Measurements from ENCODE around the gene LMNTD2. TPM values are rescaled to one million over a fixed set of nuclear protein-coding genes. Genes with fewer than 3 reads are reported as not detected.

The LMNTD2 gene
- total and polyA plus RNA-seq, 2 of the 13 experiments (the other 11 are each of a cell fraction or from before 2014, with no cell fraction given), result 1.1 to 3.1 TPM

GRCh38 chr11:589798-590197, 29.3 kb upstream of the LMNTD2 start (continued):
- TF ChIP-seq, protein P1, sequence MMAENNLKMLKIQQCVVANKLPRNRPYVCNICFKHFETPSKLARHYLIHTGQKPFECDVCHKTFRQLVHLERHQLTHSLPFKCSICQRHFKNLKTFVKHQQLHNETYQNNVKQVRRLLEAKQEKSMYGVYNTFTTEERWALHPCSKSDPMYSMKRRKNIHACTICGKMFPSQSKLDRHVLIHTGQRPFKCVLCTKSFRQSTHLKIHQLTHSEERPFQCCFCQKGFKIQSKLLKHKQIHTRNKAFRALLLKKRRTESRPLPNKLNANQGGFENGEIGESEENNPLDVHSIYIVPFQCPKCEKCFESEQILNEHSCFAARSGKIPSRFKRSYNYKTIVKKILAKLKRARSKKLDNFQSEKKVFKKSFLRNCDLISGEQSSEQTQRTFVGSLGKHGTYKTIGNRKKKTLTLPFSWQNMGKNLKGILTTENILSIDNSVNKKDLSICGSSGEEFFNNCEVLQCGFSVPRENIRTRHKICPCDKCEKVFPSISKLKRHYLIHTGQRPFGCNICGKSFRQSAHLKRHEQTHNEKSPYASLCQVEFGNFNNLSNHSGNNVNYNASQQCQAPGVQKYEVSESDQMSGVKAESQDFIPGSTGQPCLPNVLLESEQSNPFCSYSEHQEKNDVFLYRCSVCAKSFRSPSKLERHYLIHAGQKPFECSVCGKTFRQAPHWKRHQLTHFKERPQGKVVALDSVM (CRISPR knock-in tag; IDR thresholded peaks at IDR 0.05), result no peak
- no peak for TF ChIP-seq MLX (CRISPR knock-in tag; IDR thresholded peaks at IDR 0.05)
- TF ChIP-seq RBFOX2 (IDR thresholded peaks at IDR 0.05; ENCODE audit: low read depth, low read length), result peak; percentile 49; the same call in 1 of the 2 replicates
- TF ChIP-seq, protein P2, sequence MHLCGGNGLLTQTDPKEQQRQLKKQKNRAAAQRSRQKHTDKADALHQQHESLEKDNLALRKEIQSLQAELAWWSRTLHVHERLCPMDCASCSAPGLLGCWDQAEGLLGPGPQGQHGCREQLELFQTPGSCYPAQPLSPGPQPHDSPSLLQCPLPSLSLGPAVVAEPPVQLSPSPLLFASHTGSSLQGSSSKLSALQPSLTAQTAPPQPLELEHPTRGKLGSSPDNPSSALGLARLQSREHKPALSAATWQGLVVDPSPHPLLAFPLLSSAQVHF (CRISPR knock-in tag; IDR thresholded peaks at IDR 0.05), result no peak

- CTCF ChIA-PET (ENCODE audit: low intra/inter-chr PET ratio, low total read pairs), result no interaction called here
- Histone ChIP-seq H4K20me1 (ENCODE audit: insufficient read depth, low read length) (peaks cover 27% of the 10 kb centered on the region), H3K27ac (ENCODE audit: extremely low read length, insufficient read depth, low read length) (peak overlapping the region; percentile 70), H3K9ac (ENCODE audit: insufficient read depth, low read depth, low read length) (no peak overlapping the region), H3K4me2 (ENCODE audit: low read depth, low read length) (peak overlapping the region; percentile 60), H3K9me3 (ENCODE audit: low read length) (no peaks in the 10 kb centered on the region), H3K36me3 (replicated peaks in 1 of 2; ENCODE audit: control insufficient read depth in 1 of 2, insufficient read depth in 2 of 2, low read length in 2 of 2) (peaks cover 26 to 66% of the 10 kb centered on the region in 2 experiments), H3K4me1 (ENCODE audit: insufficient read depth, low read length) (peaks cover 54% of the 10 kb centered on the region), H2AFZ (ENCODE audit: low read length) (no peak overlapping the region), H3K4me3 (replicated peaks in 1 of 3; ENCODE audit: insufficient read depth in 1 of 3, low read depth in 2 of 3, low read length in 3 of 3) (no peak overlapping the region), H3K79me2 (ENCODE audit: insufficient read depth, low read length) (peaks cover 39% of the 10 kb centered on the region), H3K27me3 (ENCODE audit: control insufficient read depth in 1 of 2, insufficient read depth in 2 of 2, low read length in 2 of 2) (no peaks in the 10 kb centered on the region)
- intact Hi-C loops (cut with micrococcal nuclease; ENCODE audit: unreplicated experiment) (loop anchor here (1.0 kb wide), 1 partner anchor 27 kb away; no protein-coding TSS in a partner anchor), in situ Hi-C loops (cut with HindIII; ENCODE audit: extremely low pct_ligation_motif_present, low pct_unique_long_range_greater_than_20kb) (no loop called here)
- BruUV-seq (replicated peaks), result no TSS peak
- ATAC-seq (peak; percentile 98), FAIRE-seq (peak; percentile 96), DNase-seq (ENCODE audit: low spot score) (peak; percentile 96)
- WGBS (ENCODE audit: low lambda C conversion rate), result 0% methylated on average over 6 of the region's 6 CpGs
- POLR2A ChIA-PET, result interaction anchor here (0.7 to 1.8 kb wide), 16 partner anchors 9 to 231 kb away, joined by 3 to 33 read pairs (median 4); partner anchors contain the start of genes DEAF1, PHRF1 and TMEM80
- TF ChIP-seq ZNF232 (CRISPR knock-in tag; IDR thresholded peaks at IDR 0.05; ENCODE audit: borderline replicate concordance), result no peak
- no peak for TF ChIP-seq CERS6 (CRISPR knock-in tag; IDR thresholded peaks at IDR 0.05)
- TF ChIP-seq KAT2B (IDR thresholded peaks at IDR 0.05; ENCODE audit: borderline replicate concordance, low read depth, low read length), result no peak
- TF ChIP-seq ZNF430 (CRISPR knock-in tag; IDR thresholded peaks at IDR 0.05), result peak; percentile 13; the same call in 1 of the 2 replicates
- TF ChIP-seq AKAP8 (CRISPR knock-in tag; IDR thresholded peaks at IDR 0.05), result no peak
- no peak for TF ChIP-seq ZC3H13 (CRISPR knock-in tag; IDR thresholded peaks at IDR 0.05)
- TF ChIP-seq, protein P3, sequence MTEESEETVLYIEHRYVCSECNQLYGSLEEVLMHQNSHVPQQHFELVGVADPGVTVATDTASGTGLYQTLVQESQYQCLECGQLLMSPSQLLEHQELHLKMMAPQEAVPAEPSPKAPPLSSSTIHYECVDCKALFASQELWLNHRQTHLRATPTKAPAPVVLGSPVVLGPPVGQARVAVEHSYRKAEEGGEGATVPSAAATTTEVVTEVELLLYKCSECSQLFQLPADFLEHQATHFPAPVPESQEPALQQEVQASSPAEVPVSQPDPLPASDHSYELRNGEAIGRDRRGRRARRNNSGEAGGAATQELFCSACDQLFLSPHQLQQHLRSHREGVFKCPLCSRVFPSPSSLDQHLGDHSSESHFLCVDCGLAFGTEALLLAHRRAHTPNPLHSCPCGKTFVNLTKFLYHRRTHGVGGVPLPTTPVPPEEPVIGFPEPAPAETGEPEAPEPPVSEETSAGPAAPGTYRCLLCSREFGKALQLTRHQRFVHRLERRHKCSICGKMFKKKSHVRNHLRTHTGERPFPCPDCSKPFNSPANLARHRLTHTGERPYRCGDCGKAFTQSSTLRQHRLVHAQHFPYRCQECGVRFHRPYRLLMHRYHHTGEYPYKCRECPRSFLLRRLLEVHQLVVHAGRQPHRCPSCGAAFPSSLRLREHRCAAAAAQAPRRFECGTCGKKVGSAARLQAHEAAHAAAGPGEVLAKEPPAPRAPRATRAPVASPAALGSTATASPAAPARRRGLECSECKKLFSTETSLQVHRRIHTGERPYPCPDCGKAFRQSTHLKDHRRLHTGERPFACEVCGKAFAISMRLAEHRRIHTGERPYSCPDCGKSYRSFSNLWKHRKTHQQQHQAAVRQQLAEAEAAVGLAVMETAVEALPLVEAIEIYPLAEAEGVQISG (CRISPR knock-in tag; IDR thresholded peaks at IDR 0.05), result no peak; the same call in 1 of the 2 replicates
- no peak for TF ChIP-seq SP4 (CRISPR knock-in tag; IDR thresholded peaks at IDR 0.05)
- TF ChIP-seq SP5 (CRISPR knock-in tag; IDR thresholded peaks at IDR 0.05; ENCODE audit: borderline replicate concordance, low read depth), result peak; percentile 46; the same call in 1 of the 2 replicates
- TF ChIP-seq, protein P4, sequence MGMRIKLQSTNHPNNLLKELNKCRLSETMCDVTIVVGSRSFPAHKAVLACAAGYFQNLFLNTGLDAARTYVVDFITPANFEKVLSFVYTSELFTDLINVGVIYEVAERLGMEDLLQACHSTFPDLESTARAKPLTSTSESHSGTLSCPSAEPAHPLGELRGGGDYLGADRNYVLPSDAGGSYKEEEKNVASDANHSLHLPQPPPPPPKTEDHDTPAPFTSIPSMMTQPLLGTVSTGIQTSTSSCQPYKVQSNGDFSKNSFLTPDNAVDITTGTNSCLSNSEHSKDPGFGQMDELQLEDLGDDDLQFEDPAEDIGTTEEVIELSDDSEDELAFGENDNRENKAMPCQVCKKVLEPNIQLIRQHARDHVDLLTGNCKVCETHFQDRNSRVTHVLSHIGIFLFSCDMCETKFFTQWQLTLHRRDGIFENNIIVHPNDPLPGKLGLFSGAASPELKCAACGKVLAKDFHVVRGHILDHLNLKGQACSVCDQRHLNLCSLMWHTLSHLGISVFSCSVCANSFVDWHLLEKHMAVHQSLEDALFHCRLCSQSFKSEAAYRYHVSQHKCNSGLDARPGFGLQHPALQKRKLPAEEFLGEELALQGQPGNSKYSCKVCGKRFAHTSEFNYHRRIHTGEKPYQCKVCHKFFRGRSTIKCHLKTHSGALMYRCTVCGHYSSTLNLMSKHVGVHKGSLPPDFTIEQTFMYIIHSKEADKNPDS (CRISPR knock-in tag; IDR thresholded peaks at IDR 0.05), result no peak
Observed at GRCh38 chr11:587978-588380, 27.4 kb upstream of the LMNTD2 start.

All from HepG2 (cell line).